HFFc6 (cell line): Measurements from ENCODE around the gene IL1RAPL1. TPM values are rescaled to one million over a fixed set of nuclear protein-coding genes. Genes with fewer than 3 reads are reported as not detected.

ENCODE experiments used
- DNase-seq: peaks from one replicate; pipeline ENCODE4 v3.0.0-alpha.2; 2018
- H3K27ac Mint-ChIP-seq: 2 replicates; pipeline ENCODE4 v1.8.0; 2020; ENCODE audit warnings: mild to moderate bottlenecking, mixed read lengths
- H3K27me3 Mint-ChIP-seq: 2 replicates; pipeline ENCODE4 v1.8.0; 2021; ENCODE audit warnings: mild to moderate bottlenecking, moderate library complexity, mixed read lengths; ENCODE audit not compliant: insufficient read depth
- H3K36me3 Mint-ChIP-seq: 2 replicates; pipeline ENCODE4 v1.8.0; 2021; ENCODE audit warnings: low read depth, mixed read lengths
- H3K4me1 Mint-ChIP-seq: 2 replicates; pipeline ENCODE4 v1.8.0; 2020; ENCODE audit warnings: low read depth, mixed read lengths
- H3K4me3 Mint-ChIP-seq: 2 replicates; pipeline ENCODE4 v1.8.0; 2020; ENCODE audit warnings: mild to moderate bottlenecking, moderate library complexity, mixed read lengths
- H3K9me3 Mint-ChIP-seq: 2 replicates; pipeline ENCODE4 v1.8.0; 2020; ENCODE audit warnings: mild to moderate bottlenecking, mixed read lengths
- CTCF ChIP-seq: fragments of 200-600 bp; sonication (generic); IDR thresholded peaks from 2 replicates; pipeline ENCODE4 v1.5.0; 2021; ENCODE audit warnings: antibody characterized with exemption, mild to moderate bottlenecking
- total RNA-seq, 6 experiments: library from RNA; stranded (reverse); fragmentation: NEBNext Ultra II Directional; extraction: Animal tissue kit (Norgen Biotek cat#: 25700); gene quantifications; 2 replicates in 1 of 6; 3 replicates in 5 of 6; pipeline ENCODE4 v1.2.3, GENCODE V29; 2021

The IL1RAPL1 gene
- total RNA-seq, 6 experiments from 2014 or later = not detected

GRCh38 chrX:29659911-29660310, 1072.7 kb downstream of the IL1RAPL1 start:
- Mint-ChIP-seq H3K4me1 (peaks cover 41% of the 10 kb centered on the region), H3K4me3 (no peak overlapping the region), H3K27me3 (no peaks in the 10 kb centered on the region), H3K27ac (no peak overlapping the region), H3K36me3 (no peaks in the 10 kb centered on the region), H3K9me3 (no peaks in the 10 kb centered on the region)
- no peak for TF ChIP-seq CTCF
- no peak for DNase-seq

DNA sequence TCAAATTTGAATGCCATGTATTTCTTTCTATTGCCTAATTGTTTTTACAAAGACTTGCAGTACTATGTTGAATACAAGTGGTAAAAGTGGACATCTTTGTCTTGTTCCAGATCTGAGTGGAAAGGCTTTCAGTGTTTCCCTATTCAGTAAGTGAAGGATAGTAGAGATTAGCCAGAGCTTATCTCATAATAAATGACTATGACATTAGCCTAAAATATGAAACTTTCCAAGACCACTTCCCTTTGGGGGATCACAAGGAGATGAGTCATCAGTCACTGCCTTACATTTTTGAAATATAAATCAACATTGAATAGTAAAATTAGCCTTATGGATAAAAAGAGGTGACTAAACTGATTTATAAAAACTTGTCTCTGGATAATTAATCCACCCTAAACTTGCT, 1074.0 kb downstream of the IL1RAPL1 start:
- DNase-seq = peak; percentile 1
- no peaks in the 10 kb centered on the region for H3K9me3 Mint-ChIP-seq
- TF ChIP-seq CTCF = no peak
- H3K36me3 Mint-ChIP-seq = no peaks in the 10 kb centered on the region
- peaks cover 53% of the 10 kb centered on the region for H3K4me1 Mint-ChIP-seq
- H3K27me3 Mint-ChIP-seq = no peaks in the 10 kb centered on the region
- H3K27ac Mint-ChIP-seq = peak overlapping the region; percentile 95
- peak overlapping the region; percentile 67 for H3K4me3 Mint-ChIP-seq

GRCh38 chrX:29662101-29662500, 1074.9 kb downstream of the IL1RAPL1 start:
- peak overlapping the region; percentile 95 for H3K27ac Mint-ChIP-seq
- no peaks in the 10 kb centered on the region for H3K36me3 Mint-ChIP-seq
- no peak for TF ChIP-seq CTCF
- DNase-seq = peak; percentile 51
- H3K4me1 Mint-ChIP-seq = peaks cover 61% of the 10 kb centered on the region
- H3K27me3 Mint-ChIP-seq = no peaks in the 10 kb centered on the region
- H3K4me3 Mint-ChIP-seq = peak overlapping the region; percentile 67
- H3K9me3 Mint-ChIP-seq = no peaks in the 10 kb centered on the region

GRCh38 chrX:29662759-29663503, 1075.7 kb downstream of the IL1RAPL1 start:
- Mint-ChIP-seq H3K36me3 (peaks cover 5% of the 10 kb centered on the region; the same call in 1 of the 2 replicates), H3K4me1 (peaks cover 66% of the 10 kb centered on the region), H3K27ac (peak overlapping the region; percentile 95), H3K9me3 (no peaks in the 10 kb centered on the region), H3K27me3 (no peaks in the 10 kb centered on the region), H3K4me3 (peak overlapping the region; percentile 43)
- peak; percentile 92 for DNase-seq
- no peak for TF ChIP-seq CTCF

- no peak for DNase-seq
- Mint-ChIP-seq H3K4me3 (no peak overlapping the region), H3K9me3 (no peaks in the 10 kb centered on the region), H3K27me3 (no peaks in the 10 kb centered on the region), H3K36me3 (peaks cover 5% of the 10 kb centered on the region; the same call in 1 of the 2 replicates), H3K27ac (peak overlapping the region; percentile 16; the same call in 1 of the 2 replicates), H3K4me1 (peaks cover 62% of the 10 kb centered on the region)
- TF ChIP-seq CTCF = no peak
Observed at GRCh38 chrX:29665532-29665931, 1078.3 kb downstream of the IL1RAPL1 start.
